Skeletal muscle cell (primary cell): Measurements from ENCODE around the gene ESYT3.
"Not testable (repeated sequence)": the region's sequence is repeated elsewhere in the genome, so short reads cannot be mapped to it uniquely, and the experiment has no call there.

Source experiments
- DNase-seq: peaks from one replicate; pipeline ENCODE4 v3.0.0-alpha.2; 2010; ENCODE audit warnings: low read depth
- H3K4me3 ChIP-seq: 2 replicates; pipeline ENCODE4 v1.5.1; 2011; ENCODE audit warnings: low read depth, mild to moderate bottlenecking, control low read depth, low read length, moderate library complexity

ESYT3 gene

GRCh38 chr3:138511945-138512344 is 77.5 kb downstream of the ESYT3 start:
- H3K4me3 ChIP-seq: no peak overlapping the region
- DNase-seq: no peak

- no peak overlapping the region for H3K4me3 ChIP-seq
- DNase-seq: no peak
These were observed 78.9 kb downstream of the ESYT3 start for GRCh38 chr3:138513090-138513843.

DNA sequence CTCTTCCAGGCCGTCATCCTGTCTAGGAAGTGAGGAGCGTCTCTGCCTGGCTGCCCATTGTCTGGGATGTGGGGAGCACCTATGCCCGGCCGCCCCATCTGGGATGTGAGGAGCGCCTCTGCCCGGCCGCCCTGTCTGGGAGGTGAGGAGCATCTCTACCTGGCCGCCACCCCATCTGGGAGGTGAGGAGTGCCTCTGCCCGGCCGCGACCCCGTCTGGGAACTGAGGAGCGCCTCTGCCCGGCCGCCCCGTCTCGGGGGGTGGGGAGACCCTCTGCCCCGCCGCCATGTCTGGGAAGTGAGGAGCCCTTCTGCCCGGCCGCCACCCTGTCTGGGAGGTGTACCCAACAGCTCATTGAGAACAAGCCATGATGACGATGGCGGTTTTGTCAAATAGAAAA is 87.0 kb downstream of the ESYT3 start:
- not testable (repeated sequence) for DNase-seq, H3K4me3 ChIP-seq
